ENCODE results near the gene TPPP.

GRCh38 chr5:610744-611730 is 82.1 kb downstream of the TPPP start:
- TF ChIP-seq CBFB (CRISPR knock-in tag; IDR thresholded peaks at IDR 0.05; ENCODE audit: low read depth) (no peak), CTCF (IDR thresholded peaks at IDR 0.05) (no peak), ATF3 (CRISPR knock-in tag; conservative IDR thresholded peaks at IDR 0.05) (no peak), ZNF416 (CRISPR knock-in tag; IDR thresholded peaks at IDR 0.05) (no peak), ZNF263 (CRISPR knock-in tag; IDR thresholded peaks at IDR 0.05; ENCODE audit: low read depth) (no peak), ELF4 (CRISPR knock-in tag; IDR thresholded peaks at IDR 0.05; ENCODE audit: low read depth) (no peak), ATF2 (CRISPR knock-in tag; IDR thresholded peaks at IDR 0.05; ENCODE audit: borderline replicate concordance, low read depth) (no peak), MAX (CRISPR knock-in tag; IDR thresholded peaks at IDR 0.05) (no peak), CREB1 (CRISPR knock-in tag; IDR thresholded peaks at IDR 0.05) (no peak), ATF6 (CRISPR knock-in tag; IDR thresholded peaks at IDR 0.05) (no peak), IRF2 (CRISPR knock-in tag; IDR thresholded peaks at IDR 0.05; ENCODE audit: borderline replicate concordance, low read depth) (no peak)
